HG02642 (cell line): ENCODE results near the gene SPATS1.

Experiments used
- ATAC-seq: cut with Tn5 transposase; IDR thresholded peaks from one replicate; pipeline ENCODE4 v1.9.1; 2021; ENCODE audit warnings: mild to moderate bottlenecking; ENCODE audit not compliant: unreplicated experiment, poor library complexity

The SPATS1 gene

GRCh38 chr6:44386364-44386928 lies 44.0 kb downstream of the SPATS1 start:
- no peak for ATAC-seq

GRCh38 chr6:44386929-44387345 lies 44.5 kb downstream of the SPATS1 start:
- ATAC-seq = peak; percentile 13

- ATAC-seq = peak; percentile 92
Measured at GRCh38 chr6:44387346-44388134, 45.1 kb downstream of the SPATS1 start, which contains the start of gene CDC5L. CDC5L (plus strand) TSS chr6:44387706; CDS start chr6:44387824, 118 bp downstream.

GRCh38 chr6:44388135-44388487 lies 45.7 kb downstream of the SPATS1 start:
- no peak for ATAC-seq

GRCh38 chr6:44388887-44389286 lies 46.4 kb downstream of the SPATS1 start:
- ATAC-seq = no peak

GRCh38 chr6:44390158-44390683 lies 47.8 kb downstream of the SPATS1 start:
- no peak for ATAC-seq
